ENCODE data around the gene KCNG2.
"Not testable (repeated sequence)": the region's sequence is repeated elsewhere in the genome, so short reads cannot be mapped to it uniquely, and the experiment has no call there.

Gene KCNG2, protein sequence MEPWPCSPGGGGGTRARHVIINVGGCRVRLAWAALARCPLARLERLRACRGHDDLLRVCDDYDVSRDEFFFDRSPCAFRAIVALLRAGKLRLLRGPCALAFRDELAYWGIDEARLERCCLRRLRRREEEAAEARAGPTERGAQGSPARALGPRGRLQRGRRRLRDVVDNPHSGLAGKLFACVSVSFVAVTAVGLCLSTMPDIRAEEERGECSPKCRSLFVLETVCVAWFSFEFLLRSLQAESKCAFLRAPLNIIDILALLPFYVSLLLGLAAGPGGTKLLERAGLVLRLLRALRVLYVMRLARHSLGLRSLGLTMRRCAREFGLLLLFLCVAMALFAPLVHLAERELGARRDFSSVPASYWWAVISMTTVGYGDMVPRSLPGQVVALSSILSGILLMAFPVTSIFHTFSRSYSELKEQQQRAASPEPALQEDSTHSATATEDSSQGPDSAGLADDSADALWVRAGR

DNA sequence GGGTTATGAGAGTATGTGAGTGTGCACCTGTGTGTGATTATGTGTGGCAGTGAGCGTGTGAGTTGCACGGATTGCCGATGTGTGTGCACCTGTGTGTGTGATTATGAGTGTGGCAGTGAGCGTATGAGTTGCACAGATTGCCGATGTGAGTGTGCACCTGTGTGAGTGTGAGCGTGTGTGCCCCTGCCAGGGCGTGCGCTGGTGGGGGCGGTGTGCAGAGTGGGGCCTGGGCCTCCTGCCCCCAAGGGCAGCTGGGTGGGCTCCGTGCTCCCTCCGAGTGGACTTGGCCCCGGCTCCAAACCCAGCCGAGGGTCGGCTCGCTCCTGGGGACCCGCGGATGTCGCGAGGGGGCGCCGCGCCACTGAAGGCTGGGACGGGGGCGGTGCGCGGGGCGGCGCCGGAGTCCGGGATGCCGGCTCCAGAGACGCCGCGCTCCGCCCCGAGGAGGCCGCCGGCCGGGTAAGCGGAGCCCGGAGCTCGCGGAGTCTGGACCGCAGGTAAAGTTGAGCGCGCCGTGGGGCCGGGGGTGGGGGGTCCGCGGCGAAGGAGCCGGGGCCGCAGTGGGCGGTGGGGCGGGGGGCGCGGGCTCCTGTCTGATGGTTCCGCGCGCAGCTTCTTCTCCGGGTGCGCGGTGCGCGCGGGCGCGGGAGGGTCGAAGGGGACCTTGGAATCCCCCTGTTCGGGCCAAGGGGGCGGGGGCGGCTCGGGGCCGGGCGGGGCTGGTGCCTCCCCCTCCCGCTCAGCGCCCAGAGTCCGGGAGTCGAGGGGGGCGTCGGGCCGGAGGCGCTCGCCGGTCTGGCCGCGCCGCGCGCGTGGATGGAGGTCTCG, at the start of gene KCNG2:
Gene KCNG2, plus strand, starts transcription at position 421 of the 828 bp plus-strand sequence. CDS start 65,730 bp downstream, outside the sequence.
- Histone ChIP-seq H3K36me3 (ENCODE audit: insufficient read depth, low read length) (no peaks in the 10 kb centered on the region), H3K4me1 (ENCODE audit: insufficient read depth, low read length) (no peaks in the 10 kb centered on the region), H3K9ac (ENCODE audit: low read depth, low read length) (peak within 1 kb of the TSS; percentile 47; the same call in 1 of the 2 replicates), H3K9me3 (ENCODE audit: control insufficient read depth, insufficient read depth, low read length) (no peaks in the 10 kb centered on the region)

DNA sequence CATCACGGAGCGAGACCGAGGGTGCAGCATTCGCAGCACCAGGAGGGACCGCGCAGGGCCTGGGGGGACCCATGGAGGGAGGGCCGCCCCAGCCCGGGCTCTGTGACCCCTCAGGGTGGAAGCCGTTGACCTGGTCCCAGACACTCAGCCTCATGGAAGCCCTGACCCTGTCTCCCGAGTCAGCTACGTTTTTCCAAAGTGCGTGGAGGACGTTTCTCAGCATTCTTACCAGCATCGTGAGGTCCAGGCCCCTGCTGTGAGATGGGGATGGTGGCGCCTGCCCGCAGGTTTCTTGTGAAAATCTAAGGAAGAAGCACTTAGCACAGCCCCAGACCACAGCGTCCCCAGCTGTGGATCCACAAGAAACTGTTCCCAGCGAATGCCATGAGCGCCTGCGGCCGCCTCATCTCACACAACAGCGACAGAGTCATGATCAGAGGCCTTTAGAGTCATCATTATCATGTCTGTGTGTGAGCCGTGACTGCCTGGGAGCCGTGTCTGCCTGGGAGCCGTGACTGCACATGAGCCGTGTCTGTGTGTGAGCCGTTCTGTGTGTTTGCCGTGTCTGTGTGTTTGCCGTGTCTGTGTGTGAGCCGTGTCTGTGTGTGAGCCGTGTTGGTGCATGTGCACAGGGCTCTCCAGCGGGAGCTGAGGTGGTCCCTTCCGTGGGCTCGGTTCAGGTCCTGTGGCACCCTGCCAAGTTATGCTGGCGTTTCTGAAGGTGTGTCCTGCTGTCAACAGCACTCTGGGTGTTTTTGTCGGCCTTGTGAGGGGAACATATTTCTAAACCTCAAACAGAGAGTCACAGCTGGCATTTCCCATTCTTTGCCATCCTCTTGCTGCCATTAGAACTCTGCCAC, 49.2 kb upstream of the KCNG2 start:
- Histone ChIP-seq H3K4me1 (ENCODE audit: insufficient read depth, low read length) (no peaks in the 10 kb centered on the region), H3K9me3 (ENCODE audit: control insufficient read depth, insufficient read depth, low read length) (no peaks in the 10 kb centered on the region), H3K36me3 (ENCODE audit: insufficient read depth, low read length) (no peaks in the 10 kb centered on the region), H3K9ac (ENCODE audit: low read depth, low read length) (no peak overlapping the region)

DNA sequence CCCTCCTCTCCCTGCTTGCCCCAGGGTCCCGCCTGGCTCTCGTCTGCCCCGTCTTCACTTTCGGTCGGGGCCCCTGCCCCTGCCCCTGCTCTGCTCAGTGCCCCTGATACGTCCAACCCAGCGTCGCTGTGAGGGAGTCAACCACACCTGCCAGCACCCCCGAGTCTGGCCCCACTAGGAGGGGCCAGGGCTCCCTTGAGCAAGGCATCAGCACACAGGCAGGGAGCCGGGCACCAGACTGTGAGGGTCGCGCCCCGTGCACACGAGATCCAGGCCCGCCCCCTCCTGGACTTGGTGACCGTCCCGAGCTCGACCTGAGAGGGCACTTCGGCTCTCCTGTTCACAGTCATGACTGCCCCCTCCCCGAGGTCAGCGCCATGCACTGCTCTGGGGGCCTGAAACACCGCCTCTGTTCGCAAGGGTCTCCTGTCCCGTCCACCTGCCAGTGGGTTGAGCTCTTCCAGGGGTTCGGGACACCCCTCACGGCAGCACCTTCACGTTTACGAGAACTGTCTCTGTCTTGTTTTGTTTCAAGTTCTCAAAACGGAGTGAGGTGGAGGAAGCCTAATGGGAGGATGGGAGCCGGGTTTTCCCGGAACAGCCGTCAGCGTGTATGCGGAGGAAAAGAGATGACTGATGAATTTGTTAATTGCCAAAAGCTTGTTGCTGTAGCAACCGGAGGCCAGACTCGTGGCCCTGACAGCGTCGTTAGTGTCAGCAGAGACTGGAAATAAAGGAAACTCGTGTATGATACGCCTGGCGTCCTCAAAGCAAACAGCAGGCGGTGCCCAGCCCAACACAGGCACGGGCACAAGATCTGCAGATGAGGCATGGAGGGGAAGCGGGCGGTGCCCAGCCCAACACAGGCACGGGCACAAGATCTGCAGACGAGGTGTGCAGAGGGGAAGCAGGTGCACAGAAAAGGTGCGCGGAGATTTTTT, 48.2 kb upstream of the KCNG2 start:
- Histone ChIP-seq H3K9me3 (ENCODE audit: control insufficient read depth, insufficient read depth, low read length) (no peaks in the 10 kb centered on the region), H3K9ac (ENCODE audit: low read depth, low read length) (no peak overlapping the region), H3K36me3 (ENCODE audit: insufficient read depth, low read length) (no peaks in the 10 kb centered on the region), H3K4me1 (ENCODE audit: insufficient read depth, low read length) (no peaks in the 10 kb centered on the region)

DNA sequence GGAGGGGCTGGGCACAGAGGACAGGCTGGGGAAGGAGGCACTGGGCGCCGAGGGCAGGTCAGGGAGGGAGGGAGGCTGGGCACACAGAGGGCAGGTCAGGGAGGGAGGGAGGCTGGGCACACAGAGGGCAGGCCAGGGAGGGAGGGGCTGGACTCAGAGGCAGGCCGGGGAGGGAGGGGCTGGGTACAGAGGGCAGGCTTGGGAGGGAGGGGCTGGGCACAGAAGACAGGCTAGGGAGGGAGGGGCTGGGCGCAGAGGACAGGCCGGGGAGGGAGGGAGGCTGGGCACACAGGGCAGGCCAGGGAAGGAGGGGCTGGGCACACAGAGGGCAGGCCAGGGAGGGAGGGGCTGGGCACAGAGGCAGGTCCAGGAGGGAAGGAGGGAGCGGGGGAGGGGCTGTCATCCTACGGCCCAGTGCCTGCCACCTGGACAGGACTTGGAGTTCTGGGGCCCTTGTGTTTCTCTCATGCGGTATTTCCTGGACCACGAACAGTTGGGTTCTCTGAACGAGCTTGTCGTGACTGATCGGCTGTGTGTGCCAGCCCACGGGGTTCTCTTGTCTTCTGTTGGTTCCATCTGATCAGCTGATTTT, 46.7 kb upstream of the KCNG2 start:
- Histone ChIP-seq H3K9me3 (ENCODE audit: control insufficient read depth, insufficient read depth, low read length) (no peaks in the 10 kb centered on the region), H3K36me3 (ENCODE audit: insufficient read depth, low read length) (no peaks in the 10 kb centered on the region), H3K4me1 (ENCODE audit: insufficient read depth, low read length) (no peaks in the 10 kb centered on the region), H3K9ac (ENCODE audit: low read depth, low read length) (no peak overlapping the region)

DNA sequence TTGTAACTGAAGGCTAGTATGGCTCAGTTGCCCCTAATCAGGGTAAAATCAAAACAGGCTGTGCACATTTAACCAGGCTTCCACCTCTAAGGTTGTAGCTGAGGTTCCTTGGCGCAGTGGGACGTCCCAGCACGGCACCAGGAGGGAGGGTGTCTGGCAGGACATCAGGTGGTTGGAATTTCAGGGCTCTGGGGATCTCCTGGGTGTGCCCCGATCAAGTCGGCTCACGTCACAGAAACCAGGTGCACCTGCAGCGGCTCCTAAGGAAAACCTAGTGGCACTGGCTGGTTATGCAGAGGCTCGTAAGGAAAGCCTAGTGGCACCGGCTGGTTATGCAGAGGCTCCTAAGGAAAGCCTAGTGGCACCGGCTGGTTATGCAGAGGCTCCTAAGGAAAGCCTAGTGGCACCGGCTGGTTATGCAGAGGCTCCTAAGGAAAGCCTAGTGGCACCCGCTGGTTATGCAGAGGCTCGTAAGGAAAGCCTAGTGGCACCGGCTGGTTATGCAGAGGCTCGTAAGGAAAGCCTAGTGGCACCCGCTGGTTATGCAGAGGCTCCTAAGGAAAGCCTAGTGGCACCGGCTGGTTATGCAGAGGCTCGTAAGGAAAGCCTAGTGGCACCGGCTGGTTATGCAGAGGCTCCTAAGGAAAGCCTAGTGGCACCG, 45.7 kb upstream of the KCNG2 start:
- H3K4me1 ChIP-seq (ENCODE audit: insufficient read depth, low read length); H3K36me3 ChIP-seq (ENCODE audit: insufficient read depth, low read length); H3K9me3 ChIP-seq (ENCODE audit: control insufficient read depth, insufficient read depth, low read length); H3K9ac ChIP-seq (ENCODE audit: low read depth, low read length): not testable (repeated sequence)

DNA sequence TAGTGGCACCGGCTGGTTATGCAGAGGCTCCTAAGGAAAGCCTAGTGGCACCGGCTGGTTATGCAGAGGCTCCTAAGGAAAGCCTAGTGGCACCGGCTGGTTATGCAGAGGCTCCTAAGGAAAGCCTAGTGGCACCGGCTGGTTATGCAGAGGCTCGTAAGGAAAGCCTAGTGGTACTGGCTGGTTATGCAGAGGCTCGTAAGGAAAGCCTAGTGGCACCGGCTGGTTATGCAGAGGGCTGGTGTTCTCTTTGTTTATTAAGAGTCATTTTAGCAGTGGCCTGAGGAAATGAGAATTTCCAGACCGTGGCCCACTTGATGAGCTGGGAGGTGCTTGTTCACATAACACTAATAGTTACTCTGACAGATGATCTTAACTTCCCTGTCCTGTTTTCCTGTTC, 44.8 kb upstream of the KCNG2 start:
- H3K36me3 ChIP-seq (ENCODE audit: insufficient read depth, low read length); H3K9me3 ChIP-seq (ENCODE audit: control insufficient read depth, insufficient read depth, low read length); H3K9ac ChIP-seq (ENCODE audit: low read depth, low read length); H3K4me1 ChIP-seq (ENCODE audit: insufficient read depth, low read length): not testable (repeated sequence)

DNA sequence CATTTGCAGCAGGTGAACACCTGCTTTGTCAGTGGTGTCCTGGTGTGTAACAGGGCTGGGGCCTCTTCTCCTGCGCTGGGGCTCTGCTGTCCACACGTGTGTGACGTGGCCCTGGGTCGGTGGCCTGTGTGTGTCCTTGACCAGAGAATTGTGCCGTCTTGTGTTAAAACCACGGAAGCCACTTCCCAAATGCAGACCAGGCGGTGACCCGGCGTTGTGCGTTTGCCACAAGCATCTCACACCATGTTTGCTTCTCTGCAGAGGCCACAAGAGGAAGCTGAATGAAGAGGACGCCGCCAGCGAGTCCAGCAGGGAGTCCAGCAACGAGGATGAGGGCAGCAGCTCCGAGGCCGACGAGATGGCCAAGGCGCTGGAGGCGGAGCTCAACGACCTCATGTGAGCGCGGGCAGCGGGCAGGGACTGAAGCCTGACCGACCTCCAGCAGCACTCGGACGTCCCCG, 44.3 kb upstream of the KCNG2 start:
- H3K9ac ChIP-seq (ENCODE audit: low read depth, low read length) = no peak overlapping the region
- no peaks in the 10 kb centered on the region for H3K36me3 ChIP-seq (ENCODE audit: insufficient read depth, low read length)
- no peaks in the 10 kb centered on the region for H3K9me3 ChIP-seq (ENCODE audit: control insufficient read depth, insufficient read depth, low read length)
- H3K4me1 ChIP-seq (ENCODE audit: insufficient read depth, low read length) = no peaks in the 10 kb centered on the region

DNA sequence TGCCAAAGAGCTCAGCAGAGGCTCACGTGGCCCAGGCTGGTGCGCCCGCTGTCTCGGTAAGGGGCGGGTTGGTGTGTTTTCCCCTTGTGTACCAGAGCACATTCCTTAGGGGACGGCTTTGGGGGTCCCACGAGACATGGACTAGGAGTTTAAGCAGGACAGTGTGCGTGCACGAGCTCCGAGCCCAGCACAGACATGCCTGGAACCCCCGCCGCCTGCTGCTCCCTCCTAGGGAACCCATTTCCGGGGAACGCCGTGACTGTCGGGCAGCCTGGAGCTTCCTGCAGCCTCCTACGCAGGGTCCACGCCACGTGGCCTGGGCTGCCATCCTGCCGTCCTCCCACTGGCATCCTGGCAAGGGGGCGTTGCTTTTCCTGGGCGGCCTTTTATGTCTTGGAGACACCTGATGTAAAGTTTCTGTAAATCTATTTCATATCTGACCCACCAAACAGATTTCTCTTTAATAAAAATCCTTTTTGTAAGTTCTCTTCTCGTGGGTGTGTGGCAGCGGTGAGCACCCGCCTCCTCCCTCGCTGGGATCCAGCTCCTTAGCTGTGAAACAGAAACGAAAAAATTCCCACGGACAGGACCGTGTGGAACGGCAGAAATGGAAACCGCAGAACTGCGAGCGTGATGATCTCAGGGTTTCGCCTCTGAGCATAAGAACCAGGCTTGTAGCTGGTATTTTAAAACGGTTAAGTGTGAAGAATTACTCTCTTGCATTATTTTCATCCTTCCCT, 43.5 kb upstream of the KCNG2 start:
- Histone ChIP-seq H3K9ac (ENCODE audit: low read depth, low read length) (no peak overlapping the region), H3K4me1 (ENCODE audit: insufficient read depth, low read length) (no peaks in the 10 kb centered on the region), H3K36me3 (ENCODE audit: insufficient read depth, low read length) (no peaks in the 10 kb centered on the region), H3K9me3 (ENCODE audit: control insufficient read depth, insufficient read depth, low read length) (no peaks in the 10 kb centered on the region)

DNA sequence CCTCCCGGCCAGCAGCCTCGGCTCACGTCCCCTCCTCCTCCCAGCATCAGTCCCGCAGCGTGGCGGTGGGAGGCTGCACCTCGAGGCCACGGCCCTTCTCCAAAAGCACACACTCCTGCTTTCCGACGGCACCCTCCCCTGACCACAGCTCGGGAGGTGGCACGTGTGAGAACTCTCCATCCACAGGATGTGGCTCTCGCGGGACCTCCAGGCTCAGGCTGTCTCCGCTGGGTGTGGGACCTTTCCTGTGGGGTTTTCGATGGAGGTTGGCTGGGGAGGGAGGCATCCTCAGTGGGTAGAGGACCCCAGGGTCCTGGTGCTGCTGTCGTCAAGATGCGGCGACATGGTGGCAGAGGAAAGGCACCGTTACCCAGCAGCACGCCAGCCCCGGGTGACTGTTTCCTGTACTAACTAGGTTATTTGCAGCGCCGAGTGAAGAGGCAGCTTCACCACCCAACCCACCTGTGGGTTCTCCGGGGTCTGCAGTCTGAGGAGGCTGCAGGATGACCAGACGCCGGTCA, 42.8 kb upstream of the KCNG2 start:
- no peaks in the 10 kb centered on the region for H3K9me3 ChIP-seq (ENCODE audit: control insufficient read depth, insufficient read depth, low read length)

DNA sequence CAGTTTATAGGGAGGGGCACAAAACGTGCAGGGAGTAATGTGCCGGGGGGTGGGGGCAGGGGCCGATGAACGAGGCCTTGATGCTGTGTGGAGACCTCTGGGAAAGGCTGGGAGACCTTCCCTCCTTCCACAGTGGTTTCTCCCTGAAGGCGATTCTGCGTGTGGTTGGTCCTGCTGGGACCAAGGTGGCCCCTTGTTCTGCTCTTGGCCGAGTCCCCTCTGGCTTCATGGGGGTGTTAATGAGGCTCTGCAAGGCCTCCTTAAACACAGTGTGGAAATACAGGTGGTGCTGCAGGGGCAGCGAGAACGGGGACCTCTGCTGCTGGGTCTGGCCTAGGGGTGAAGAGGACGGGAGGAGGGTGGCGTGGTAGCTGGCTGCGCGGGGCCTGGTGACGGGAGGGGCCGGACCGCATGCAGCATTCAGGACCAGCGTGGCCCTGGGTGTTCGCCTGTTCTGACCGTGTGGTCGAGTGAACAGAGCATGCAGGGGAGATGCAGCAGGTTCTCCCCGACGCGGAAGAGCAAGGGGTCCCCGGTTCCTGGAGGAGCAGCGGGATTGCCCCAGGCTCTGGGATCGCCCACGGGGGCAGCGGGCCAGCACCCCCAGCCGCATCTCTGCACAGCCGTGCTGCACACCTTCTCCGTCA, 42.1 kb upstream of the KCNG2 start:
- H3K9me3 ChIP-seq (ENCODE audit: control insufficient read depth, insufficient read depth, low read length) = no peaks in the 10 kb centered on the region
- no peak overlapping the region for H3K9ac ChIP-seq (ENCODE audit: low read depth, low read length)
- no peaks in the 10 kb centered on the region for H3K4me1 ChIP-seq (ENCODE audit: insufficient read depth, low read length)
- no peaks in the 10 kb centered on the region for H3K36me3 ChIP-seq (ENCODE audit: insufficient read depth, low read length)

More for the DNA sequence above, 42.8 kb upstream of the KCNG2 start:
- H3K9ac ChIP-seq (ENCODE audit: low read depth, low read length) = no peak overlapping the region
- H3K4me1 ChIP-seq (ENCODE audit: insufficient read depth, low read length) = no peaks in the 10 kb centered on the region
- H3K36me3 ChIP-seq (ENCODE audit: insufficient read depth, low read length) = no peaks in the 10 kb centered on the region

DNA sequence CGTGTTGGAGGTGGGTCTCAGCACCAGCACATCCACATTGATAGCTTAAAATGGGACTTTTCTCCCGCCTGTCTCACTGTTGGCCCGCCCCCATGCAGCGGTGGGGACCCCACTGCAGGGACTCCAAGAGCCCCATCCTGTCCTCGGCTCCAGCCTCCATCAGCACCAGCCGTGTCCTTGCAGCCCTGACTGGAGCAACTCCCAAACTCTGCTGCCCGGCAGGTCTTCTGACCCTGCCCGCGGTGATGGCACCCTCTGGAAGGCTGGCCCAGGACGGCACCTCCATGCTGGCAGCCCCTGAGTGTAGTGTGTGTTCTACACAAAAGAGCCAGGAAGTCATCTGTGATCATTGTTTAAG, 41.6 kb upstream of the KCNG2 start:
- H3K36me3 ChIP-seq (ENCODE audit: insufficient read depth, low read length) = no peaks in the 10 kb centered on the region
- H3K9me3 ChIP-seq (ENCODE audit: control insufficient read depth, insufficient read depth, low read length) = no peaks in the 10 kb centered on the region; the same call in 1 of the 2 replicates
- H3K9ac ChIP-seq (ENCODE audit: low read depth, low read length) = no peak overlapping the region
- no peaks in the 10 kb centered on the region for H3K4me1 ChIP-seq (ENCODE audit: insufficient read depth, low read length)

DNA sequence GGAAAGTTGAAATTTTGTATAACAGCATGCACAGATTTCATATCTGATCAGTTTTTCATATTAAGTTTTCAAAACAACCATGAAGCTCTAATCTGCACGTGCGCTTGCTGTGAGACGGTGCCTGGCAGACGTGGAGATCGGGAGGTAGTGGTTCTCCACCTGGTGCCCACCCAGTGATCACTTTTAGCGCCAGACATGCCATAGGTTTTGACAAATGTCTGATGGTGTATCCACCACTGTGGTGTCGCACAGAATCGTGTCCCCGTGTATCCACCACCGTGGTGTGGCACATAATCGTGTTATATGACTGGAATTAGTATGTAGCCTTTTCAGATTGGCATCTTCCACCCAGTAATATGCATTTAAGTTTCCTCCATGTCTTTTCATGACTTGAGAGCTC, 40.9 kb upstream of the KCNG2 start:
- H3K36me3 ChIP-seq (ENCODE audit: insufficient read depth, low read length) = no peaks in the 10 kb centered on the region
- H3K9ac ChIP-seq (ENCODE audit: low read depth, low read length) = no peak overlapping the region
- H3K4me1 ChIP-seq (ENCODE audit: insufficient read depth, low read length) = no peaks in the 10 kb centered on the region
- H3K9me3 ChIP-seq (ENCODE audit: control insufficient read depth, insufficient read depth, low read length) = no peaks in the 10 kb centered on the region; the same call in 1 of the 2 replicates

Measured in ES-I3 (cell line).